SK-N-SH treated with all-trans-retinoic acid at 6 μM for 48 hours (cell line): ENCODE results near the gene CARS1.

Source experiments
- ARNTL ChIP-seq: fragments of 450-650 bp; formaldehyde crosslinking; IDR thresholded peaks from 2 replicates; pipeline ENCODE4 v1.5.0; 2020; ENCODE audit warnings: low read depth, mild to moderate bottlenecking, moderate library complexity, borderline replicate concordance
- BACH2 ChIP-seq: fragments of 250-450 bp; sonication (Bioruptor Pico); IDR thresholded peaks from 2 replicates; pipeline ENCODE4 v1.9.0; 2021; ENCODE audit warnings: mild to moderate bottlenecking, borderline replicate concordance
- ISL1 ChIP-seq: fragments of 250-450 bp; sonication (Bioruptor Pico); IDR thresholded peaks from 2 replicates; pipeline ENCODE4 v2.1.2; 2022; ENCODE audit warnings: mild to moderate bottlenecking, moderate library complexity
- SNAI2 ChIP-seq: fragments of 250-450 bp; sonication (Bioruptor Pico); IDR thresholded peaks from 2 replicates; pipeline ENCODE4 v1.5.0; 2020; ENCODE audit warnings: mild to moderate bottlenecking, moderate library complexity
- TCF4 ChIP-seq: fragments of 250-450 bp; sonication (Bioruptor Pico); IDR thresholded peaks from 2 replicates; pipeline ENCODE4 v1.8.0; 2021; ENCODE audit warnings: mild to moderate bottlenecking, moderate library complexity, borderline replicate concordance
- ZFP3 ChIP-seq: fragments of 250-450 bp; sonication (Bioruptor Pico); IDR thresholded peaks from 2 replicates; pipeline ENCODE4 v1.5.0; 2020; ENCODE audit warnings: mild to moderate bottlenecking, moderate library complexity
- ZFP30 ChIP-seq: fragments of 450-650 bp; formaldehyde crosslinking; IDR thresholded peaks from 2 replicates; pipeline ENCODE4 v1.5.0; 2022; ENCODE audit warnings: mild to moderate bottlenecking, moderate library complexity
- ZNF565 ChIP-seq: fragments of 450-650 bp; formaldehyde crosslinking; conservative IDR thresholded peaks from 2 replicates; pipeline ENCODE4 v1.5.0; 2020; ENCODE audit warnings: low read depth, mild to moderate bottlenecking, moderate library complexity
- TF ChIP-seq, protein P1 (sequence below): fragments of 250-450 bp; sonication (Bioruptor Pico); IDR thresholded peaks from 2 replicates; pipeline ENCODE4 v1.8.0; 2020; ENCODE audit warnings: mild to moderate bottlenecking, moderate library complexity, borderline replicate concordance
- TF ChIP-seq, protein P2 (sequence below): fragments of 250-450 bp; sonication (Bioruptor Pico); IDR thresholded peaks from 2 replicates; pipeline ENCODE4 v1.5.1; 2020; ENCODE audit warnings: low read depth, mild to moderate bottlenecking, moderate library complexity
- TF ChIP-seq, protein P3 (sequence below): fragments of 250-450 bp; sonication (Bioruptor Pico); IDR thresholded peaks from 2 replicates; pipeline ENCODE4 v1.8.0; 2021; ENCODE audit warnings: low read depth, mild to moderate bottlenecking, moderate library complexity, borderline replicate concordance
- TF ChIP-seq, protein P4 (sequence below): fragments of 250-450 bp; sonication (Bioruptor Pico); IDR thresholded peaks from 2 replicates; pipeline ENCODE4 v1.5.0; 2020; ENCODE audit warnings: mild to moderate bottlenecking, moderate library complexity

DNA sequence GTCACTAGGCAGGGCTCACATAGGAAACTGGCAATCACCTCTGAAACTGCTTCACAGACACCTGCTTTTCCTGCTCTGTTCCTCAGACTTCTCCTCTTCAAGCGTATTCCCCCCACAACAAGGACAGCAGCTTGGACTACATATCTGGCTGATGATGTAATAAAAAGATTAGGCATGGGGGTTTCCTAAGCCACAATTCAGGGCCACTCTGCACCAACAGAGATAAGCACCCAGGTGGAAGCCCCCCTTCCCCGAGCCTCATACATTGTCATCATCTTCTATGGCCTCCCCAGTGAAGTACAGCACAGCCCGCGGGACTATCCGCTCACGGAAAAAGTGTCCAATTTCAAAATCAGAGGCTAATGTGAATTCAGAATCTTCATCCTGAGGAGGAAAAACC, 103.0 kb downstream of the CARS1 start:
- TF ChIP-seq, protein P1, sequence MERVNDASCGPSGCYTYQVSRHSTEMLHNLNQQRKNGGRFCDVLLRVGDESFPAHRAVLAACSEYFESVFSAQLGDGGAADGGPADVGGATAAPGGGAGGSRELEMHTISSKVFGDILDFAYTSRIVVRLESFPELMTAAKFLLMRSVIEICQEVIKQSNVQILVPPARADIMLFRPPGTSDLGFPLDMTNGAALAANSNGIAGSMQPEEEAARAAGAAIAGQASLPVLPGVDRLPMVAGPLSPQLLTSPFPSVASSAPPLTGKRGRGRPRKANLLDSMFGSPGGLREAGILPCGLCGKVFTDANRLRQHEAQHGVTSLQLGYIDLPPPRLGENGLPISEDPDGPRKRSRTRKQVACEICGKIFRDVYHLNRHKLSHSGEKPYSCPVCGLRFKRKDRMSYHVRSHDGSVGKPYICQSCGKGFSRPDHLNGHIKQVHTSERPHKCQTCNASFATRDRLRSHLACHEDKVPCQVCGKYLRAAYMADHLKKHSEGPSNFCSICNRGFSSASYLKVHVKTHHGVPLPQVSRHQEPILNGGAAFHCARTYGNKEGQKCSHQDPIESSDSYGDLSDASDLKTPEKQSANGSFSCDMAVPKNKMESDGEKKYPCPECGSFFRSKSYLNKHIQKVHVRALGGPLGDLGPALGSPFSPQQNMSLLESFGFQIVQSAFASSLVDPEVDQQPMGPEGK (CRISPR knock-in tag), result no peak
- TF ChIP-seq ZNF565 (CRISPR knock-in tag), result no peak
- no peak for TF ChIP-seq ARNTL (CRISPR knock-in tag)
- no peak for TF ChIP-seq TCF4 (CRISPR knock-in tag)
- TF ChIP-seq, protein P2, sequence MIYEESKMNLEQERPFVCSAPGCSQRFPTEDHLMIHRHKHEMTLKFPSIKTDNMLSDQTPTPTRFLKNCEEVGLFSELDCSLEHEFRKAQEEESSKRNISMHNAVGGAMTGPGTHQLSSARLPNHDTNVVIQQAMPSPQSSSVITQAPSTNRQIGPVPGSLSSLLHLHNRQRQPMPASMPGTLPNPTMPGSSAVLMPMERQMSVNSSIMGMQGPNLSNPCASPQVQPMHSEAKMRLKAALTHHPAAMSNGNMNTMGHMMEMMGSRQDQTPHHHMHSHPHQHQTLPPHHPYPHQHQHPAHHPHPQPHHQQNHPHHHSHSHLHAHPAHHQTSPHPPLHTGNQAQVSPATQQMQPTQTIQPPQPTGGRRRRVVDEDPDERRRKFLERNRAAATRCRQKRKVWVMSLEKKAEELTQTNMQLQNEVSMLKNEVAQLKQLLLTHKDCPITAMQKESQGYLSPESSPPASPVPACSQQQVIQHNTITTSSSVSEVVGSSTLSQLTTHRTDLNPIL (CRISPR knock-in tag), result no peak
- TF ChIP-seq BACH2 (CRISPR knock-in tag), result no peak
- TF ChIP-seq SNAI2 (CRISPR knock-in tag), result no peak
- TF ChIP-seq, protein P3, sequence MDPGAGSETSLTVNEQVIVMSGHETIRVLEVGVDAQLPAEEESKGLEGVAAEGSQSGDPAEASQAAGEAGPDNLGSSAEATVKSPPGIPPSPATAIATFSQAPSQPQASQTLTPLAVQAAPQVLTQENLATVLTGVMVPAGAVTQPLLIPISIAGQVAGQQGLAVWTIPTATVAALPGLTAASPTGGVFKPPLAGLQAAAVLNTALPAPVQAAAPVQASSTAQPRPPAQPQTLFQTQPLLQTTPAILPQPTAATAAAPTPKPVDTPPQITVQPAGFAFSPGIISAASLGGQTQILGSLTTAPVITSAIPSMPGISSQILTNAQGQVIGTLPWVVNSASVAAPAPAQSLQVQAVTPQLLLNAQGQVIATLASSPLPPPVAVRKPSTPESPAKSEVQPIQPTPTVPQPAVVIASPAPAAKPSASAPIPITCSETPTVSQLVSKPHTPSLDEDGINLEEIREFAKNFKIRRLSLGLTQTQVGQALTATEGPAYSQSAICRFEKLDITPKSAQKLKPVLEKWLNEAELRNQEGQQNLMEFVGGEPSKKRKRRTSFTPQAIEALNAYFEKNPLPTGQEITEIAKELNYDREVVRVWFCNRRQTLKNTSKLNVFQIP (CRISPR knock-in tag), result no peak
- TF ChIP-seq ZFP3 (CRISPR knock-in tag), result no peak
- no peak for TF ChIP-seq ZFP30
- TF ChIP-seq, protein P4, sequence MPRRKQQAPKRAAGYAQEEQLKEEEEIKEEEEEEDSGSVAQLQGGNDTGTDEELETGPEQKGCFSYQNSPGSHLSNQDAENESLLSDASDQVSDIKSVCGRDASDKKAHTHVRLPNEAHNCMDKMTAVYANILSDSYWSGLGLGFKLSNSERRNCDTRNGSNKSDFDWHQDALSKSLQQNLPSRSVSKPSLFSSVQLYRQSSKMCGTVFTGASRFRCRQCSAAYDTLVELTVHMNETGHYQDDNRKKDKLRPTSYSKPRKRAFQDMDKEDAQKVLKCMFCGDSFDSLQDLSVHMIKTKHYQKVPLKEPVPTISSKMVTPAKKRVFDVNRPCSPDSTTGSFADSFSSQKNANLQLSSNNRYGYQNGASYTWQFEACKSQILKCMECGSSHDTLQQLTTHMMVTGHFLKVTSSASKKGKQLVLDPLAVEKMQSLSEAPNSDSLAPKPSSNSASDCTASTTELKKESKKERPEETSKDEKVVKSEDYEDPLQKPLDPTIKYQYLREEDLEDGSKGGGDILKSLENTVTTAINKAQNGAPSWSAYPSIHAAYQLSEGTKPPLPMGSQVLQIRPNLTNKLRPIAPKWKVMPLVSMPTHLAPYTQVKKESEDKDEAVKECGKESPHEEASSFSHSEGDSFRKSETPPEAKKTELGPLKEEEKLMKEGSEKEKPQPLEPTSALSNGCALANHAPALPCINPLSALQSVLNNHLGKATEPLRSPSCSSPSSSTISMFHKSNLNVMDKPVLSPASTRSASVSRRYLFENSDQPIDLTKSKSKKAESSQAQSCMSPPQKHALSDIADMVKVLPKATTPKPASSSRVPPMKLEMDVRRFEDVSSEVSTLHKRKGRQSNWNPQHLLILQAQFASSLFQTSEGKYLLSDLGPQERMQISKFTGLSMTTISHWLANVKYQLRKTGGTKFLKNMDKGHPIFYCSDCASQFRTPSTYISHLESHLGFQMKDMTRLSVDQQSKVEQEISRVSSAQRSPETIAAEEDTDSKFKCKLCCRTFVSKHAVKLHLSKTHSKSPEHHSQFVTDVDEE (CRISPR knock-in tag), result no peak
- no peak for TF ChIP-seq ISL1 (CRISPR knock-in tag)
